Activated B cell treated with CpG ODN at 0.5 μM for 24 hours (primary cell): ENCODE measurements around the gene HACD3. TPM values are rescaled to one million over a fixed set of nuclear protein-coding genes. Genes with fewer than 3 reads are reported as not detected.
A peak's percentile ranks its signal among the peaks of the same experiment; 100 is the strongest.

Experiments used
- ATAC-seq: fragments of 200-7000 bp; cut with Tn5 transposase; one replicate; pipeline ENCODE4 v1.10.0; 2021; ENCODE audit warnings: low read depth, mild to moderate bottlenecking, moderate library complexity
- CTCF ChIA-PET: fragments of 350-600 bp; sonication (Branson Sonifier 250); formaldehyde crosslinking; loops from one replicate; lab custom pipeline; 2021; ENCODE audit warnings: antibody characterized with exemption; lab: Charles Lee
- POLR2A ChIA-PET: fragments of 350-600 bp; sonication (Branson Sonifier 250); formaldehyde crosslinking; loops from one replicate; lab custom pipeline; 2021; ENCODE audit warnings: antibody characterized with exemption; lab: Charles Lee
- DNase-seq: peaks from one replicate; pipeline ENCODE4 v3.0.0; 2022
- H3K27ac Mint-ChIP-seq: one replicate; pipeline ENCODE4 v1.8.0; 2020; ENCODE audit warnings: mixed read lengths
- H3K27me3 Mint-ChIP-seq: one replicate; pipeline ENCODE4 v1.8.0; 2021; ENCODE audit warnings: mixed read lengths
- H3K36me3 Mint-ChIP-seq: one replicate; pipeline ENCODE4 v1.8.0; 2021; ENCODE audit warnings: low read depth, mixed read lengths
- H3K4me1 Mint-ChIP-seq: one replicate; pipeline ENCODE4 v1.8.0; 2021; ENCODE audit warnings: mixed read lengths
- H3K4me3 Mint-ChIP-seq: one replicate; pipeline ENCODE4 v1.8.0; 2020; ENCODE audit warnings: mild to moderate bottlenecking, mixed read lengths
- H3K9me3 Mint-ChIP-seq: one replicate; pipeline ENCODE4 v1.8.0; 2020; ENCODE audit warnings: mixed read lengths
- CTCF ChIP-seq: fragments of 200-600 bp; IDR thresholded peaks from one replicate; pipeline ENCODE4 v1.8.0; 2022; ENCODE audit warnings: antibody characterized with exemption, mild to moderate bottlenecking
- intact Hi-C: fragments of 100-400 bp; cut with micrococcal nuclease; formaldehyde crosslinking; loops from one replicate; pipeline ENCODE4 v1.15.1; 2024
- total RNA-seq: library from RNA; stranded (reverse); gene quantifications from 2 replicates; pipeline ENCODE4 v1.2.3, GENCODE V29; 2022

Gene HACD3
- total RNA-seq, 1 donor from 2014 or later: 11.5 TPM

GRCh38 chr15:65579762-65580161 is 49.5 kb downstream of the HACD3 start:
- ATAC-seq (no peak), DNase-seq (no peak)
- CTCF ChIA-PET: no interaction called here
- Mint-ChIP-seq H3K4me3 (no peak overlapping the region), H3K27ac (no peak overlapping the region), H3K27me3 (no peaks in the 10 kb centered on the region), H3K36me3 (peaks cover 80% of the 10 kb centered on the region), H3K4me1 (peaks cover 27% of the 10 kb centered on the region), H3K9me3 (no peaks in the 10 kb centered on the region)
- POLR2A ChIA-PET: interaction anchor here (0.5 kb wide), 1 partner anchor 288 kb away, joined by 3 read pairs; no protein-coding TSS in a partner anchor
- TF ChIP-seq CTCF: no peak
- intact Hi-C loops: no loop called here

DNA sequence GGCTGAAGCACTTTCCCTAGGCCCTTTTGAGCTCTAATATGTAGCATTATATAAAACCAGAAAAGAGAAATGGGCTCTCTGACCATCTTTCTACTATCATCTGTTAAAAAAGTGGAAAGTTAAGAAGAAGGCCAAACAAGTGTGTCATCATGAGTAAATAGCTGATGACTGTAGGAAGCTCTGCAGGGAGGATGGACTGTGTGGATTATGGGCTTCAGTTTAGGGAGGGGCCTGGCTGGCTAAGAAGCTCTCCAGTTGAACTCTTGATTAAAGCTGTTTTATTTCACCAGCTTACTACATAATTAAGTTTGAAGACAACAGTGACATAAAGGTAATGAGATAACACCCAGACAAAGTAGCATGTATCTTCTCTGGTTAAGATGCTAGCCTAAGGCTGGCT is 50.0 kb downstream of the HACD3 start:
- CTCF ChIA-PET: no interaction called here
- Mint-ChIP-seq H3K9me3 (no peaks in the 10 kb centered on the region), H3K4me1 (peaks cover 27% of the 10 kb centered on the region), H3K4me3 (no peak overlapping the region), H3K36me3 (peaks cover 80% of the 10 kb centered on the region), H3K27ac (no peak overlapping the region), H3K27me3 (no peaks in the 10 kb centered on the region)
- TF ChIP-seq CTCF: no peak
- POLR2A ChIA-PET: no interaction called here
- DNase-seq (no peak), ATAC-seq (no peak)
- intact Hi-C loops: no loop called here

DNA sequence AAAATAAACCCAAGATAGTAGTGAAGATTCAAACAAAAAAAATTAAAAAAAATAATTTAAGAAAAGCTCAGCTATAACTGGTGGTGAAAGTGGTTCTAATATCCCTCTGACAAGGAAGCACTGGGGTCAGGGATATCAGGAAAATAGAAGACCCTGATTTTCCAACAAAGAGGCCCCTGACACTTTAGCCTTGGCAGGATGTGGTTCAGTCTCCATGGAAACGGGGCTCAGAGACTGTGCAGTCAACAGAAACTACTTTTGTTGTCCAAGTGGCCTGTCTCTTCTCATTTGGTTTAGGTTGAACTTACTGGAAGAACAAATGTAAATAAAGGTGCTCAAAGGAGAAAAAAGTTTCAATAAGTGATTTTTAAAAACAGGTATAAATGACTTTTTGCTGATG is 53.4 kb downstream of the HACD3 start:
- TF ChIP-seq CTCF: no peak
- no peak for DNase-seq
- intact Hi-C loops: no loop called here
- H3K27me3 Mint-ChIP-seq: no peaks in the 10 kb centered on the region
- H3K27ac Mint-ChIP-seq: peak overlapping the region; percentile 76
- ChIA-PET CTCF (no interaction called here), POLR2A (no interaction called here)
- H3K9me3 Mint-ChIP-seq: no peaks in the 10 kb centered on the region
- no peak overlapping the region for H3K4me3 Mint-ChIP-seq
- ATAC-seq: no peak
- H3K4me1 Mint-ChIP-seq: peaks cover 17% of the 10 kb centered on the region
- H3K36me3 Mint-ChIP-seq: peaks cover 74% of the 10 kb centered on the region

- H3K4me3 Mint-ChIP-seq: no peak overlapping the region
- CTCF ChIA-PET: no interaction called here
- DNase-seq (no peak), ATAC-seq (no peak)
- no peaks in the 10 kb centered on the region for H3K9me3 Mint-ChIP-seq
- no peaks in the 10 kb centered on the region for H3K27me3 Mint-ChIP-seq
- intact Hi-C loops: no loop called here
- no peak for TF ChIP-seq CTCF
- peak overlapping the region; percentile 76 for H3K27ac Mint-ChIP-seq
- H3K36me3 Mint-ChIP-seq: peaks cover 73% of the 10 kb centered on the region
- peaks cover 17% of the 10 kb centered on the region for H3K4me1 Mint-ChIP-seq
- POLR2A ChIA-PET: no interaction called here
Measured at GRCh38 chr15:65584241-65584640, 54.0 kb downstream of the HACD3 start.

DNA sequence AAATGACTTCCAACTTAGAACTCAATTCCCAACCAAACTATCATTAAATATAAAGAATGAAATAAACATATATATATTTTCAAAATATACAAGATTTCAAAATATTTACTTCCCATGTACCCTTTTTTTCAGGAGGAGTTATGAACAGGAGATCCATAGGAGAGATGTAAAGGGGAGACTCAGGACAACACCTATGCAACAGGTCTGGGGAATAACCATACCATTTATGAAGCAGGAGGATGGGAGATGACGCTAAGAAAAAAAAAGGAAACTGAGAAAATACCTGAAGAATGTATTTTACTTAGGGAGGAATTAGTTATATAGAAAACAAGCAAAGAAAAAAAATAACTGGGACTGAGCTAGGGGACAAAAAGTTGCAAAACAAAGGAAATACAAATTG is 56.8 kb downstream of the HACD3 start:
- no peaks in the 10 kb centered on the region for H3K9me3 Mint-ChIP-seq
- no peaks in the 10 kb centered on the region for H3K27me3 Mint-ChIP-seq
- H3K27ac Mint-ChIP-seq: no peak overlapping the region
- peaks cover 76% of the 10 kb centered on the region for H3K36me3 Mint-ChIP-seq
- DNase-seq (no peak), ATAC-seq (no peak)
- H3K4me1 Mint-ChIP-seq: peaks cover 17% of the 10 kb centered on the region
- ChIA-PET POLR2A (no interaction called here), CTCF (interaction anchor here (1.0 kb wide), 1 partner anchor 9 kb away, joined by 3 read pairs; no protein-coding TSS in a partner anchor)
- intact Hi-C loops: no loop called here
- H3K4me3 Mint-ChIP-seq: no peak overlapping the region
- TF ChIP-seq CTCF: no peak
